T-cell (primary cell): ENCODE data around the gene RUNX3. TPM values are rescaled to one million over a fixed set of nuclear protein-coding genes. Genes with fewer than 3 reads are reported as not detected.
"Not testable (repeated sequence)": the region's sequence is repeated elsewhere in the genome, so short reads cannot be mapped to it uniquely, and the experiment has no call there.

Experiments used
- ATAC-seq, 4 experiments: fragments of 200-7000 bp in 3 of 4; fragments of 150-1000 bp in 1 of 4; cut with Tn5 transposase; replicated peaks in 1 of 4; 1 replicate in 3 of 4; 2 replicates in 1 of 4; pipeline ENCODE4 v1.10.0; 2021; ENCODE audit warnings: moderate library complexity in 3 of 4, mild to moderate bottlenecking in 2 of 4, moderate number of reproducible peaks in 1 of 4
- CTCF ChIA-PET, 2 donors: fragments of 300-600 bp; sonication (Branson Sonifier 250); formaldehyde crosslinking; loops; one replicate each; lab custom pipeline; 2022; ENCODE audit warnings: antibody characterized with exemption in 2 of 2; lab: Charles Lee
- POLR2A ChIA-PET, 2 donors: fragments of 300-600 bp; sonication (Branson Sonifier 250); formaldehyde crosslinking; loops; one replicate each; lab custom pipeline; 2022; ENCODE audit warnings: antibody characterized with exemption in 2 of 2; lab: Charles Lee
- DNase-seq, 35 experiments: peaks; one replicate each; pipeline versions ENCODE4 v3.0.0 to v3.0.0-alpha.2; 2013 to 2023
- H3K27ac ChIP-seq: one replicate; pipeline ENCODE4 v1.5.1; 2013; ENCODE audit warnings: low read length
- H3K27me3 ChIP-seq, 2 experiments: replicated peaks in 1 of 2; 1 replicate in 1 of 2; 2 replicates in 1 of 2; pipeline versions ENCODE4 v1.6.1 to v1.7.0; 2013; ENCODE audit warnings: low read length in 1 of 2, mixed read lengths in 1 of 2; ENCODE audit not compliant: control insufficient read depth in 2 of 2, insufficient read depth in 2 of 2; ENCODE audit errors: extremely low read depth in 1 of 2
- H3K36me3 ChIP-seq, 2 donors: 1 replicate in 1 of 2; 2 replicates in 1 of 2; pipeline versions ENCODE4 v1.6.1 to v1.7.0; 2013; ENCODE audit warnings: low read length in 1 of 2; ENCODE audit not compliant: control insufficient read depth in 2 of 2, insufficient read depth in 1 of 2; ENCODE audit errors: extremely low read depth in 1 of 2
- H3K4me1 ChIP-seq, 2 experiments: 1 replicate in 1 of 2; 2 replicates in 1 of 2; pipeline versions ENCODE4 v1.6.1 to v1.7.0; 2013; ENCODE audit warnings: low read length in 2 of 2, mixed read lengths in 1 of 2; ENCODE audit not compliant: insufficient read depth in 2 of 2, control insufficient read depth in 1 of 2; ENCODE audit errors: extremely low read depth in 1 of 2
- H3K4me3 ChIP-seq, 2 donors: 1 replicate in 1 of 2; 2 replicates in 1 of 2; pipeline versions ENCODE4 v1.5.1 to v1.7.0; 2013; ENCODE audit warnings: mild to moderate bottlenecking in 2 of 2, low read length in 1 of 2, moderate library complexity in 1 of 2; ENCODE audit not compliant: control insufficient read depth in 1 of 2; ENCODE audit errors: extremely low read depth in 1 of 2
- H3K9me3 ChIP-seq: 2 replicates; pipeline ENCODE4 v1.7.0; 2013
- H3K27ac Mint-ChIP-seq, 2 donors: one replicate each; pipeline ENCODE4 v1.8.0; 2020 to 2021; ENCODE audit warnings: mild to moderate bottlenecking in 2 of 2, mixed read lengths in 2 of 2
- H3K27me3 Mint-ChIP-seq, 2 donors: one replicate each; pipeline ENCODE4 v1.8.0; 2021 to 2022; ENCODE audit warnings: mixed read lengths in 2 of 2
- H3K36me3 Mint-ChIP-seq: one replicate; pipeline ENCODE4 v1.8.0; 2021; ENCODE audit warnings: mixed read lengths
- H3K4me1 Mint-ChIP-seq, 3 donors: one replicate each; pipeline ENCODE4 v1.8.0; 2020 to 2022; ENCODE audit warnings: mixed read lengths in 3 of 3, mild to moderate bottlenecking in 1 of 3
- H3K4me3 Mint-ChIP-seq, 3 donors: one replicate each; pipeline ENCODE4 v1.8.0; 2020 to 2022; ENCODE audit warnings: mild to moderate bottlenecking in 3 of 3, mixed read lengths in 3 of 3, moderate library complexity in 3 of 3
- H3K9me3 Mint-ChIP-seq, 3 donors: one replicate each; pipeline ENCODE4 v1.8.0; 2020 to 2022; ENCODE audit warnings: mixed read lengths in 3 of 3
- WGBS: methylation state at CpG from one replicate; pipeline ENCODE4 v1.1.5; 2013; ENCODE audit warnings: missing lambda C conversion rate; ENCODE audit not compliant: insufficient coverage; 5-methylcytosine and 5-hydroxymethylcytosine counted together
- total RNA-seq, 35 experiments: library from RNA in 6 of 35; stranded (reverse) in 6 of 35; fragments of 120-200 nt in 1 of 35; gene quantifications; one replicate each; pipeline versions ENCODE4 v1.2.1 to v1.2.4 and lab custom pipeline; 2013 to 2026

RUNX3 gene
- 100 to 1,000 TPM; 140 to 220 (median 145) TPM for total RNA-seq
- 80.6 TPM for total RNA-seq (2013)
- total RNA-seq (lab: John Stamatoyannopoulos, UW), result 84.1 to 419 (median 241) reads per million in 29 experiments

DNA sequence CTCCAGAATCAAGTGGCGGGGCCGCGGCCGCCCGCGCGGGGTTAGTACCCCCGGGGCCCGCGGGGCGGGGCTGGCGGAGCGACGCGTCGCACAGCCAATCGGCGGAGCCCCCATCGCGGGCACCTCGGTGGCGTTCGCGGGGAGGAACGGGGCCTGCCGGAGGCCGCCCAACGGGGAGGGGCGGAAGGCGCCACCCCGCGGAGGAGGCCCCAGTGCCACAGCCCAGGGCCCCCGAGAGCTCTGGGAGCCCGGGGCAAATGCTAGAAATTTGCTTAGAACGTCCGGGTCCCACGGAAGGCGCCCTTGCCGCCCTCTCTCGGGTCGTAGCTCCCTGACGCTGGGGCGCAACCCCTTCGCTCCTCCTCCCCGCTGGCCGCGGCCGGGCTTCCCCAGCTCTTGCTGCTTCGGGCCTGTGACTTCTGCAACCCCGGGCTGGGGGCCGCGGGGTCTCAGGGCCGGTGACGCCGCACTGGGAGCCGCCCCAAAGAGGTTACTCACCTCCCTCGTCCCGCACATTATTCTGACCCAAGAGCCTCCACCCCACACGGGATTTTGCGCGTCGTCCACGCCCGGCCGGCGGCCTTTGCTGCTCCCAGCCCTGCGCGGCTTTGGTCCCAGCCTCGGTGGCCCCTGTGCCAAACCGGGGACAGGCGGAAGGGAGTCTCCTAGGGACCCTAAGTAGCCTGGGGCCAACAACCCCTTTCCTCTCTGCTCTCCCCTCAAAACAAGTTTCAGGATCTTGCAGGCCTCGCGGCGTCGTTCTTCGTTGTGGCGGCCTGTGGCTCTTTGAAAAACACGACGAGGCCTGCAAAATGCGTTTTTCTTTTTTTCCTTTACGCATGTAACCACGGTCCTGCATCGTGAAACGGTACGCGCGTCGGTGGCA, at the start of gene RUNX3:
RUNX3 (minus strand) TSS at position 17 of the 886 bp plus-strand sequence. CDS start 408 bp downstream, outside the sequence.
- H3K36me3 Mint-ChIP-seq, result peaks cover 13% of the 10 kb centered on the region
- Histone ChIP-seq H3K9me3 (no peaks in the 10 kb centered on the region), H3K4me1 (peaks cover 32 to 71% of the 10 kb centered on the region in 2 experiments), H3K36me3 (peaks cover 6 to 21% of the 10 kb centered on the region in 2 donors), H3K27ac (peak within 1 kb of the TSS; percentile 96), H3K27me3 (peaks cover 0 to 5% of the 10 kb centered on the region in 2 experiments), H3K4me3 (peak within 1 kb of the TSS; percentile 87 to 97)
- CTCF ChIA-PET, result interaction anchor here (0.6 to 4.0 kb wide), 14 partner anchors 17 to 1760 kb away, joined by 3 to 19 read pairs (median 3); no protein-coding TSS in a partner anchor
- peaks cover 44 to 63% (median 62%) of the 10 kb centered on the region in 3 donors for H3K4me1 Mint-ChIP-seq
- DNase-seq (peak; percentile 85 to 96 (median 92)), ATAC-seq (peak; percentile 80 to 87 (median 82))
- H3K27ac Mint-ChIP-seq, result peak within 1 kb of the TSS; percentile 89 to 96
- peak within 1 kb of the TSS; percentile 96 to 98 (median 98) for H3K4me3 Mint-ChIP-seq
- no peaks in the 10 kb centered on the region for H3K27me3 Mint-ChIP-seq
- WGBS, result 23% methylated on average over 85 of the region's 88 CpGs
- H3K9me3 Mint-ChIP-seq, result no peaks in the 10 kb centered on the region
- POLR2A ChIA-PET, result interaction anchor here (0.6 to 10.4 kb wide), 9 partner anchors 8 to 291 kb away, joined by 3 to 91 read pairs (median 3); no protein-coding TSS in a partner anchor

DNA sequence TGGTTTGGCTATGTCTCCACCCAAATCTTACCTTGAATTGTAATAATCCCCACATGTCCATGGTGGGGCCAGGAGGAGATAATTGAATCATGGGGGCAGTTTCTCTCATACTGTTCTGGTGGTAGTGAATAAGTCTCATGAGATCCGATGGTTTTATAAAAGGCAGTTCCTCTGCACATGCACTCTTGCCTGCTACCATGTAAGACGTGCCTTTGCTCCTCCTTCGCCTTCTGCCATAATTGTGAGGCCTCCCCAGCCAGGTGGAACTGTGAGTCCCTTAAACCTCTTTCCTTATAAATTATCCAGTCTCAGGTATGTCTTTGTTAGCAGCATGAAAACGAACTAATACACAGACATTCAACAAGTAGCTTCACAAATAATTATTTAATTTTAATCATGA, 49.2 kb upstream of the RUNX3 start:
- not testable (repeated sequence) for DNase-seq, ATAC-seq, H3K9me3 ChIP-seq, H3K27me3 ChIP-seq, H3K36me3 ChIP-seq, H3K27ac ChIP-seq, H3K27me3 Mint-ChIP-seq, H3K4me3 ChIP-seq
- Mint-ChIP-seq H3K9me3 (peaks cover 18 to 26% (median 23%) of the 10 kb centered on the region in 3 donors), H3K4me3 (peak overlapping the region in 1 of 3 donors; percentile 44), H3K36me3 (peaks cover 12% of the 10 kb centered on the region), H3K27ac (peak overlapping the region; percentile 79 to 88), H3K4me1 (peaks cover 68 to 82% (median 79%) of the 10 kb centered on the region in 3 donors)
- ChIA-PET CTCF (interaction anchor here in 1 of 2 donors (0.5 kb wide), 1 partner anchor 11 kb away, joined by 3 read pairs; no protein-coding TSS in a partner anchor), POLR2A (interaction anchor here in 1 of 2 donors (1.1 kb wide), 1 partner anchor 12 kb away, joined by 3 read pairs; no protein-coding TSS in a partner anchor)
- H3K4me1 ChIP-seq, result peaks cover 35 to 53% of the 10 kb centered on the region in 2 experiments
- WGBS, result no CpG with 5 or more reads among the region's 4 CpGs

DNA sequence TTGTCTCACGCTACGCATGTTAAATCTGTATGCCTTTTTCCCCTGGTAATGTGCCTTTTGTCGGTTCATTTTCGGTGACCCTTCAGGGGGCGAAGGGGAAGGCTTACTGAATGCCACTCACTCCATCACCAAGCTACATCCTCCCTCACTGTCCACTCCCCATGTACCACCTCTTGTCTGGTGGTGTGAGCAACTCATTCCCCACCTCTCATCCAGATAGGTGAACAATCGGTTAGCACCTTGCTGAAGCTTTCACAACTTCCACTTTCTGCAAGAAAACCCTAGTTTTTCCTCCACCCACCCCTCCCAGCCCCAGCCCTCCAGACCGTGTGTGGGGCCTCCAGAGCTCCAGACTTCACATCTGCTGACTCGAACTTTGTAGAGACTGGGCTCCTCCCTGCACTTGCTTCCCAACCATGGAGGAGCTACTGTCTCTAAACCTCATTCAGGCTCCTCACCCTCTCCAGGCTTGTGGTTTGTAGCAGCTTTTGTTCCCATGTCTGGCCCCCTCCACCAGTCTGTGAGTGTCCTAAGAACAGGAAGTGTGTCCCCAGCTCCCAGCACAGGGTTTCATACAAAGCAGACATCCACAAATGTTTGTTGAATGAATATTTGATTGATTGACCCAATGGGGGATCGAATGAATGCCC, 48.4 kb upstream of the RUNX3 start:
- DNase-seq, result no peak
- ATAC-seq, result peak in 1 of 4 experiments; percentile 18
- Mint-ChIP-seq H3K4me3 (peak overlapping the region in 1 of 3 donors; percentile 44), H3K27ac (peak overlapping the region; percentile 79 to 88), H3K27me3 (no peaks in the 10 kb centered on the region), H3K4me1 (peaks cover 61 to 78% (median 75%) of the 10 kb centered on the region in 3 donors), H3K36me3 (peaks cover 12% of the 10 kb centered on the region), H3K9me3 (peaks cover 19 to 27% (median 23%) of the 10 kb centered on the region in 3 donors)
- peaks cover 0 to 2% of the 10 kb centered on the region in 2 experiments for H3K27me3 ChIP-seq
- no peaks in the 10 kb centered on the region for H3K36me3 ChIP-seq
- H3K9me3 ChIP-seq, result peaks cover 5% of the 10 kb centered on the region
- POLR2A ChIA-PET, result no interaction called here
- no peak overlapping the region for H3K27ac ChIP-seq
- H3K4me1 ChIP-seq, result peaks cover 27 to 45% of the 10 kb centered on the region in 2 experiments
- CTCF ChIA-PET, result interaction anchor here in 1 of 2 donors (0.5 kb wide), 1 partner anchor 11 kb away, joined by 3 read pairs; no protein-coding TSS in a partner anchor
- H3K4me3 ChIP-seq, result no peak overlapping the region
- 59% methylated on average over 5 of the region's 9 CpGs for WGBS

DNA sequence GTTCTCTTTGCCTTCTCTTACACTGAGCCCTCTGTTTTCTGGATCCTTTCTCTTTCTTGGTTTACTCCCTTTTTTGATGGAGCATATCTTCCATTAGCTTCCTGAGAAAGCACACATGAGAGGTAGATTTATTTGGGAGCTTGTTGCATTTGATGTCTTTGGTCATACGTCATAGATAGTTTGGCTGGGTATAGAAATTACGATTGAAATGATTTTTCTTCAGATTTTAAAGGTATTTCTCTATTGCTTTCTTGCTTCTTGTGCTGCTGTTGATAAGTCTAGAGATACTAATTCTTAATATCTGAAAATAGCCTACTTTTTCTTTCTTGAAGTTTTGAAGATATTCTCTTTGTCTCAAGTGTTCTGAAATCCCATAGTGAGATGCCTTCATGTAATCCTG, 45.3 kb upstream of the RUNX3 start:
- peak overlapping the region in 1 of 2 donors; percentile 25 for H3K27ac Mint-ChIP-seq
- DNase-seq (no peak), ATAC-seq (no peak)
- ChIA-PET POLR2A (no interaction called here), CTCF (no interaction called here)
- peaks cover 12% of the 10 kb centered on the region for H3K36me3 Mint-ChIP-seq
- Histone ChIP-seq H3K27ac (no peak overlapping the region), H3K36me3 (no peaks in the 10 kb centered on the region), H3K4me3 (no peak overlapping the region), H3K4me1 (peaks cover 20 to 40% of the 10 kb centered on the region in 2 experiments), H3K9me3 (peaks cover 5% of the 10 kb centered on the region), H3K27me3 (peaks cover 0 to 6% of the 10 kb centered on the region in 2 experiments)
- no peaks in the 10 kb centered on the region for H3K27me3 Mint-ChIP-seq
- peaks cover 54 to 77% (median 74%) of the 10 kb centered on the region in 3 donors for H3K4me1 Mint-ChIP-seq
- peaks cover 19 to 27% (median 23%) of the 10 kb centered on the region in 3 donors for H3K9me3 Mint-ChIP-seq
- no CpG with 5 or more reads among the region's 2 CpGs for WGBS
- H3K4me3 Mint-ChIP-seq, result no peak overlapping the region

DNA sequence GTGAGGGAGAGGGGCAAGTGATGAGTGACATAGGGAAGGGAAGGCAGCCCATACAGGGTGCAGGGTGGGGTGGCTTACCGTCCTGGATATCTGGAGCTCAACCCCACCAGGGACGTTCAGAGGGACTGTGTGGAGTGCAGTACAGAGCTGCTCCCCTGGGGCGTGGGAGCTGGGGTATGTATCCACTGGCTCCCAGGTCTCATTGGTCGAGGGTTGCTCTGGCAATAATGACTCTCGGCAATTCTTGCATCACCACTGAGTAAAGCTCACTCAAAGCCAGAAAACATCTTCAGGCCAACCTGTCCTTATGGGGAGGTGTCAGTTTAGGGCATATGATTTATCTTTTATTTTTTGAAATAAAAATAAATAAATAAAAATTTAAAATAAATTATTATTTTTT, 43.2 kb upstream of the RUNX3 start:
- no peaks in the 10 kb centered on the region for H3K27me3 Mint-ChIP-seq
- H3K4me3 Mint-ChIP-seq, result no peak overlapping the region
- CTCF ChIA-PET, result interaction anchor here in 1 of 2 donors (1.1 to 1.3 kb wide), 2 partner anchors 13 to 49 kb away, joined by 3 read pairs; no protein-coding TSS in a partner anchor

More for the DNA sequence above, 43.2 kb upstream of the RUNX3 start:
- Mint-ChIP-seq H3K36me3 (peaks cover 12% of the 10 kb centered on the region), H3K9me3 (peaks cover 19 to 27% (median 23%) of the 10 kb centered on the region in 3 donors), H3K27ac (no peak overlapping the region), H3K4me1 (peaks cover 50 to 73% (median 68%) of the 10 kb centered on the region in 3 donors)
- ATAC-seq (no peak), DNase-seq (no peak)
- Histone ChIP-seq H3K4me3 (no peak overlapping the region), H3K9me3 (peaks cover 5% of the 10 kb centered on the region), H3K27ac (no peak overlapping the region), H3K4me1 (peaks cover 30 to 39% of the 10 kb centered on the region in 2 experiments), H3K27me3 (peaks cover 0 to 6% of the 10 kb centered on the region in 2 experiments), H3K36me3 (no peaks in the 10 kb centered on the region)
- 83% methylated on average over 1 of the region's 5 CpGs for WGBS
- POLR2A ChIA-PET, result interaction anchor here in 1 of 2 donors (1.2 kb wide), 1 partner anchor 14 kb away, joined by 3 read pairs; no protein-coding TSS in a partner anchor
